Activated CD8-positive, alpha-beta memory T cell treated with anti-CD3 and anti-CD28 coated beads, Interleukin-2, amount 10 ng/mL, durations not matched to agents 7 days and 5 days (primary cell): ENCODE data around the gene VEGFB. TPM values are rescaled to one million over a fixed set of nuclear protein-coding genes. Genes with fewer than 3 reads are reported as not detected.

Experiments
- ATAC-seq: fragments of 150-1000 bp; cut with Tn5 transposase; one replicate; pipeline ENCODE4 v1.10.0; 2021; ENCODE audit warnings: moderate library complexity
- CTCF ChIA-PET: fragments of 350-600 bp; sonication (Branson Sonifier 250); formaldehyde crosslinking; loops from one replicate; lab custom pipeline; 2021; ENCODE audit warnings: antibody characterized with exemption; lab: Charles Lee
- DNase-seq: peaks from one replicate; pipeline ENCODE4 v3.0.0-alpha.2; 2020
- H3K27ac Mint-ChIP-seq: one replicate; pipeline ENCODE4 v1.8.0; 2021; ENCODE audit warnings: mild to moderate bottlenecking, mixed read lengths
- H3K27me3 Mint-ChIP-seq: one replicate; pipeline ENCODE4 v1.8.0; 2021; ENCODE audit warnings: mixed read lengths
- H3K36me3 Mint-ChIP-seq: one replicate; pipeline ENCODE4 v1.8.0; 2021; ENCODE audit warnings: mild to moderate bottlenecking, mixed read lengths
- H3K4me1 Mint-ChIP-seq: one replicate; pipeline ENCODE4 v1.8.0; 2021; ENCODE audit warnings: mixed read lengths
- H3K4me3 Mint-ChIP-seq: one replicate; pipeline ENCODE4 v1.8.0; 2021; ENCODE audit warnings: mild to moderate bottlenecking, moderate library complexity, mixed read lengths
- H3K9me3 Mint-ChIP-seq: one replicate; pipeline ENCODE4 v1.8.0; 2022; ENCODE audit warnings: low read depth, mixed read lengths
- total RNA-seq, 2 experiments: library from RNA; stranded (reverse); gene quantifications; one replicate each; pipeline ENCODE4 v1.2.3, GENCODE V29; 2021

Gene VEGFB
- total RNA-seq, 2 experiments from 2014 or later = 53.4 to 54.8 TPM

DNA sequence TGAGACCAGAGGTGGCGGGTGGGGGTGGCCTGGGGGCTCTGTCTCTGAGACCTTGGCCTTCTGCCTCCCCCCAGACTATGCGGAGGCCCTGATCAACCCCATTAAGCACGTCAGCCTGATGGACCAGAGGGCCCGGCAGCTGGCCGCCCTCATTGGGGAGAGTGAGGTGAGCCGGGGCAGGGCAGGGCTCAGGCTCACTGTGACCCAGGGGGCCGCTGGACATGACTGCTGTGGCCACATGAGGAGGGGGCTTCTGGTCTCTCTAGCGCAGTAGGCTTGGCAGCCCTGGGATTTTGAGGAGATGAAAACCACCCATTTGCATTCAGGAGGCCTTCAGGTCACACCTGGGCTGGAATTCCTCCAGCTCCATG lies 29.5 kb downstream of the VEGFB start:
- H3K4me3 Mint-ChIP-seq = no peak overlapping the region
- ATAC-seq (no peak), DNase-seq (no peak)
- no peaks in the 10 kb centered on the region for H3K27me3 Mint-ChIP-seq
- H3K27ac Mint-ChIP-seq = no peak overlapping the region
- peaks cover 14% of the 10 kb centered on the region for H3K36me3 Mint-ChIP-seq
- H3K9me3 Mint-ChIP-seq = no peaks in the 10 kb centered on the region
- CTCF ChIA-PET = interaction anchor here (2.1 to 3.6 kb wide), 2 partner anchors 12 to 37 kb away, joined by 9 to 28 read pairs; partner anchors contain the start of genes CATSPERZ and PLCB3
- H3K4me1 Mint-ChIP-seq = peaks cover 27% of the 10 kb centered on the region

DNA sequence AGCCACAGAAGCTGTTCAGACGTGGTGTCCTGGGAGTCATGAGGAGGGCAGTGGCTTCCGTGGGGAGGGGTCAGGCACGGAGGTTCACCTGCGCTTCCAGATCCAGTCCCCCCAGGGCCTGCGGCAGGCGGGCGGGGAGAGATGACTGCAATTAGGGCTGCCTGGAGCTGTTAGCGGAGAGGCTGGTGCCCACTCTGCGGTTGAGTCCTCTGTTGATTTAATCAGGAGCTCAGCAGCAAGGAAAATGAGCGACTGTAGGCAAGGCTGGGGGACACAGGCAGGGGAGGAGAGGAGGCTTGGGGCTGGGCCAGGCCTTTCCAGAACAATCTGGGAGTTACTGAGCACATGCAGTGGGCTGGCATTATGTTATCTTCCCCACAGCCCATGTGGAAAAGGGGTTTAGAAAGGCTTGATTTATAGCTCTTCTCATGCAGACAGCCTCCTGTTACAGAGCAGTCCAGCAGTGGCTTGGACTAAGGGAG lies 30.0 kb downstream of the VEGFB start:
- no peak for ATAC-seq
- no peak for DNase-seq

DNA sequence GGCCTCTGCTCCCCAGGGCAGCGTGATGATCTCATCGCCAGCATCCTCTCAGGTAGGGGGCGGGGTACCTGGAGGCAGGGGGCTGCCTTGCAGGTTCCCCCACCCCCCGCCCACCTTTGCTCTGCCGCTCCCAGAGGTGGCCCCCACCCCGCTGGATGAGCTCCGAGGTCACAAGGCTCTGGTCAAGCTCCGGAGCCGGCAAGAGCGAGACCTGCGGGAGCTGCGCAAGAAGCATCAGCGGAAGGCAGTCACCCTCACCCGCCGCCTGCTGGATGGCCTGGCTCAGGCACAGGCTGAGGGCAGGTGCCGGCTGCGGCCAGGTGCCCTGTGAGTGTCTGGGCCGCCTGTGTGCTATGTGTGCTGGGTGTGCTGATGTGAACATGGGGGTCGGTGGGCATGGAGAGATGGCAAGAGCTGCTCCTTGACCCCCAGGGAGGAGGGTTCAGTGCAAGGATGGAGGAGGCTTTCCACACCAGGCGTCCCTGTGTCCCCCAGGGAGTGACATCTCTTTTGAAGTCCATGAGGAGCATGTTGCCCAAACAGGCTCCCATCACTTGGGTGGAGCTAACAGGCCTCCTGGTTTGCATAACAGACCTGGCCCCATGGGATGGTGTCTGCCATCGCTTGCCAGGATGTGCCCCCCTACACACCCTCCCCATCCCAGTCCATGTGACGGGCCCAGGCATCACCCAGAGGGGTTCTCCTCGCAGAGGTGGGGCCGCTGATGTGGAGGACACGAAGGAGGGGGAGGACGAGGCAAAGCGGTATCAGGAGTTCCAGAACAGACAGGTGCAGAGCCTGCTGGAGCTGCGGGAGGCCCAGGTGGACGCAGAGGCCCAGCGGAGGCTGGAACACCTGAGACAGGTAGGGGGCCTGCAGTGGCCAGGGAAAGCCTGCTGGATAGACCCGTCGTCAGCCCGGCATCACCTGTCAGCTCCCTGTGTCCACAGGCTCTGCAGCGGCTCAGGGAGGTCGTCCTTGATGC lies 31.1 kb downstream of the VEGFB start:
- CTCF ChIA-PET = interaction anchor here (0.8 to 3.6 kb wide), 5 partner anchors 11 to 39 kb away, joined by 3 to 28 read pairs (median 5); partner anchors contain the start of genes CATSPERZ, ESRRA and PLCB3
- Mint-ChIP-seq H3K4me1 (peaks cover 25% of the 10 kb centered on the region), H3K27ac (no peak overlapping the region), H3K36me3 (peaks cover 9% of the 10 kb centered on the region), H3K4me3 (no peak overlapping the region), H3K27me3 (no peaks in the 10 kb centered on the region), H3K9me3 (no peaks in the 10 kb centered on the region)
- ATAC-seq (no peak), DNase-seq (no peak)

More for the DNA sequence above, 30.0 kb downstream of the VEGFB start:
- no peak overlapping the region for H3K27ac Mint-ChIP-seq
- H3K4me1 Mint-ChIP-seq = peaks cover 25% of the 10 kb centered on the region
- no peak overlapping the region for H3K4me3 Mint-ChIP-seq
- no peaks in the 10 kb centered on the region for H3K9me3 Mint-ChIP-seq
- no peaks in the 10 kb centered on the region for H3K27me3 Mint-ChIP-seq
- peaks cover 12% of the 10 kb centered on the region for H3K36me3 Mint-ChIP-seq
- CTCF ChIA-PET = interaction anchor here (2.1 to 3.6 kb wide), 2 partner anchors 13 to 36 kb away, joined by 9 to 28 read pairs; partner anchors contain the start of genes CATSPERZ and PLCB3

DNA sequence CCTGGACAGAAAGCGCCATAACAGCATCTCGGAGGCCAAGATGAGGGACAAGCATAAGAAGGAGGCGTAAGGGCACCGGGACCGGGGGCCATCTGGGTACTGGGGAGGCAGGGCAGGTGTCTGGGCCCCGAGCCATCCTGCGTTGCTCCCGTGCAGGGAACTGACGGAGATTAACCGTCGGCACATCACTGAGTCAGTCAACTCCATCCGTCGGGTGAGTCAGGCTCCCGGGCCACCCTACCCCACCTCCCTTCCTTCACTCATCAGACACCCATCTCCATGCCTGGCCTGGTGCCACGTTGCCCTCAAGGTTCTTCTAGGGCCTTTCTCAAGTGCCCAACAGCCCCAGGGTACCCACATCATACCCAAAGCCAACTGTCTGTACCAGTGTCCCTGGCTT lies 32.0 kb downstream of the VEGFB start:
- no peak for ATAC-seq
- Mint-ChIP-seq H3K27me3 (no peaks in the 10 kb centered on the region), H3K27ac (no peak overlapping the region), H3K4me1 (peaks cover 25% of the 10 kb centered on the region), H3K9me3 (no peaks in the 10 kb centered on the region), H3K36me3 (peaks cover 9% of the 10 kb centered on the region), H3K4me3 (no peak overlapping the region)
- no peak for DNase-seq
- CTCF ChIA-PET = interaction anchor here (0.8 to 6.1 kb wide), 3 partner anchors 12 to 39 kb away, joined by 3 to 68 read pairs (median 5); partner anchors contain the start of genes ESRRA and PLCB3

DNA sequence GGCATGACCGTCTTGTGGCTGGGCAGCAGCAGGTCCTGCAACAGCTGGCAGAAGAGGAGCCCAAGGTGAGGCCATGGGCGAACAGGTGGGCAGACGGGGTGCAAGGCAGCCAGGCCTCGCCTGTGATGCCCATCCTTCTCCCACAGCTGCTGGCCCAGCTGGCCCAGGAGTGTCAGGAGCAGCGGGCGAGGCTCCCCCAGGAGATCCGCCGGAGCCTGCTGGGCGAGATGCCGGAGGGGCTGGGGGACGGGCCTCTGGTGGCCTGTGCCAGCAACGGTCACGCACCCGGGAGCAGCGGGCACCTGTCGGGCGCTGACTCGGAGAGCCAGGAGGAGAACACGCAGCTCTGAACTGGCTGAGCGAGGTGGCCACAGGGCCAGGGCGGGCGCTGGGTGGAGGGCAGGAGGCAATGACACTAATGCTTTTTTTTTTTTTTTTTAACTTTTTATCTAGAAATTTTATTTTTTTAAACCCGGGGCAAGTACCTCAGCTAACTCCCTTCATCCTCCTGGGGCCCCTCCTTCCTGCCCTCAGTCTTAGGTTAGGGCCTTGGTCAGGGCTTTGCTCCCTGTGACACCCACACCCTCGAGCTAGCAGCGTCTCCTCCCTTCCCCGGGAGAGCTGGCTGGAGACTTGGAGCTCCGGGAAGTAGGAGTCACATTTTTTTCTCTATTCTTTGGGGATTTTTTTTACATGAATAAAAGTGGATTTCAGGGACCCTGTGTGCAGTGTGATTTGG lies 33.0 kb downstream of the VEGFB start:
- Mint-ChIP-seq H3K36me3 (peaks cover 6% of the 10 kb centered on the region), H3K4me3 (no peak overlapping the region), H3K4me1 (peaks cover 31% of the 10 kb centered on the region), H3K27ac (peak overlapping the region; percentile 96), H3K27me3 (no peaks in the 10 kb centered on the region), H3K9me3 (no peaks in the 10 kb centered on the region)
- DNase-seq = no peak
- CTCF ChIA-PET = interaction anchor here (0.7 to 6.1 kb wide), 10 partner anchors 13 to 63 kb away, joined by 3 to 104 read pairs (median 7); partner anchors contain the start of genes BAD, CATSPERZ, ESRRA and FERMT3
- ATAC-seq = no peak

DNA sequence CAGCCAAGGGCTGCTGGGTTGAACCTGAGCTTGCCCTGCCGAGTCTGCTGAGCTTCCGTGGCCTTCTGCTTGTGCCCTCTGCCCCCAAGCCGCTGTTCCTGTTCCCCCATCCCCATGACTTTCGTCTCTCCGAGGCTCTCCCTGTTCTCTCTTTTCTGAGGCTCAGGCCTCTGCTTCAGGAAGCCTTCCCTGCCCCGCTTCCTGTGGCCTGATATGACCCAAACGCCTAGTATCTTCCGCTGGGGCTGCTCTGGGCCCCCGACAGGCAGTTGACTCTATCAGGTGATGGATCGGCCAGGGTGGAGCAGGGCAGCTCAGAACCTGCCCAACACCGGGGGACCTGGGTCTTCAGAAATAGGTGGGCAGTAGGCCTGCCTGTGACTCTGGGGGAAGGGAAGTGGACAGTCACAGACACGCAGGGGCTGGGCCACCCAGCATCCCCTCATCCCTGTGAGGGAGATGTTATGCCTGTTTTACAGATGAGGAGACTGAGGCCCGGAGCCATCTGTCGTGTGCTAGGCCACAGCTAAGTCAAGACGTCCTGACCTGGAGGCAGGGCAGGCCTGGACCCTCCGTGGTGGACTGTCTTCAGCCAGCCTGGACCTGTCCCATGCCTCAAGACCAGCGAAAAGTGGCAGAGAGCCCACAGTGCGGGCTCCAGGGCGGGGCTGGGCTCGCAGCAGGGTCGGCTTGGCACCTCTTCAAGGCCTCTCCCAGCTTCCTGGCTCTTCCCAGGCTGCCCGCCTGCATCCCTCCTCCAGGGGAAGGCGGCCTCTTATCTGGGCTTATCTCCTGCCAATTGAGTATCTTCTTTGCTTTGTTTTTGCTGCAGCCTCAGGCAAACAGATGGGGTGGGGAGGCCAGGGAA lies 33.9 kb downstream of the VEGFB start:
- H3K4me3 Mint-ChIP-seq = peak overlapping the region; percentile 89
- H3K36me3 Mint-ChIP-seq = peaks cover 2% of the 10 kb centered on the region
- peak overlapping the region; percentile 96 for H3K27ac Mint-ChIP-seq
- ATAC-seq = no peak
- no peaks in the 10 kb centered on the region for H3K27me3 Mint-ChIP-seq
- H3K4me1 Mint-ChIP-seq = peaks cover 30% of the 10 kb centered on the region
- no peaks in the 10 kb centered on the region for H3K9me3 Mint-ChIP-seq
- no peak for DNase-seq
- CTCF ChIA-PET = interaction anchor here (0.7 to 6.1 kb wide), 13 partner anchors 14 to 82 kb away, joined by 3 to 104 read pairs (median 7); partner anchors contain the start of genes BAD, CATSPERZ, ESRRA and FERMT3

DNA sequence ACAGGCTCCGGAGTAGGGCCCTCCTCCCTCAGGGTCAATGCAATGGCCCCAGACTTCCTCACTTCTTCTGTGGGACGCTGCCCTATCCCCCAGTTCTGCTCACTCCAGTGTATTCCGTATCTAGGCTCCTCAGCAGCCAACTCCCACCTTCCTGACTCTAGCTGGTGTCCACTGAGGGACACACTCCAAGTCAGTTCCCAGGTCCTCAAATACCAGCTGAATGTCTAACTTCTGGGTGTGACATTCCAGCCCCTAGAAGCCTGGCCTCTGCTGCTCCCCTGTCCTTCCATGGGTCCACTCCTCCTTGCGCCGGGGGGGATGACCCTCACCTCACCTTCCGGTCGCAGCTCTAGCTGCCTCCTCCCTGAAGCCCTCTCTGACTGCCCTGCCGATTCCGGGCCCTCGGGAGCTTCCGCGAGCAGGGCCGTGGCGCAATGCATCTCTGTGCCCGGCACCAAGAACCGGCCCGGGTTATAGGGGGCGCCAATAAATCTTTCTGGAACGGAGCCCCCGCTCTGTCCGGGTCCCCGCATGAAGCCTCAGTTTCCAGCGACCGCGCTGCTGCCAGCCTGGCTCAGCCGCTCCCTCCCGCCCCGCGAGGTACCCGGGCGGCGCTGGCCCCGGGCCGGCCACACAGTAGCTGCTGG lies 34.6 kb downstream of the VEGFB start:
- no peaks in the 10 kb centered on the region for H3K9me3 Mint-ChIP-seq
- peaks cover 4% of the 10 kb centered on the region for H3K36me3 Mint-ChIP-seq
- H3K27me3 Mint-ChIP-seq = no peaks in the 10 kb centered on the region
- H3K4me1 Mint-ChIP-seq = peaks cover 31% of the 10 kb centered on the region
- peak; percentile 28 for ATAC-seq
- CTCF ChIA-PET = interaction anchor here (1.0 to 6.1 kb wide), 11 partner anchors 16 to 83 kb away, joined by 3 to 104 read pairs (median 7); partner anchors contain the start of genes BAD, CATSPERZ, ESRRA and FERMT3
- DNase-seq = peak; percentile 86
- peak overlapping the region; percentile 96 for H3K27ac Mint-ChIP-seq
- peak overlapping the region; percentile 89 for H3K4me3 Mint-ChIP-seq

DNA sequence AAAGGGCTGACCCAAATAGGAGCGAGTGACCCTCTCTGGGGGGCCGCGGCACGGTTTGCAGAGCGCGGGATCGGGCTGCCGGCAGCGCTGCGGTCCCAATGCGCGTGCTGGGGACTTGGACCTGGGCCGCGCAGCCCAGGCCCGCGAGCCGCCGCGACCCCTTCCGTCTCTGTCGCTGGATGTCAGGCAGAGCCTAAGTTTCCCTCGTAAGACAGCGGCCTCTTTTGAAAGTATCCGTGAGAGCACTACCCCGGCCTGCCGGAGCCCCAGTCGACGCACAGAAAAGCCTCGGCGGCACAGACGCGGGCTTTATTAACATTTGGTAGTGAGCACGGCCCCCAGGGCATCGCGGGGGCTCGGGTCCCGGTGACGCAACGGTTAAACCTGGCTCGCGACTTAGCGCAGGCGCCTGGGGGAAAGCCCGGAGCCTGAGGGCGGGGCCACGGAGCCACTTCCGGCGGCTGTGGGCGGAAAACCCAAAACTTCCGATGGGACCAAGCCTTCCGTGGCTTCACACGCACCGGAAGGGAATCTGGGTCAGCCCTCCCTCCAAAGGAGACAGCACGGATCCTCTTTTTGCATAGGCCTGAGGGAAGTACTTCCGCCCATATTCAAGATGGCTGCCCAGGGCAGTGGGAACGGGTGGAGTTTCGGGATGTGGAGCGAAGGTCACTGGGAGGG lies 35.3 kb downstream of the VEGFB start:
- DNase-seq (peak; percentile 98), ATAC-seq (peak; percentile 71)
- peaks cover 4% of the 10 kb centered on the region for H3K36me3 Mint-ChIP-seq
- peak overlapping the region; percentile 96 for H3K27ac Mint-ChIP-seq
- CTCF ChIA-PET = interaction anchor here (1.0 to 6.1 kb wide), 15 partner anchors 15 to 84 kb away, joined by 3 to 104 read pairs (median 7); partner anchors contain the start of genes BAD, CATSPERZ, ESRRA and FERMT3
- no peaks in the 10 kb centered on the region for H3K9me3 Mint-ChIP-seq
- H3K4me1 Mint-ChIP-seq = peaks cover 31% of the 10 kb centered on the region
- peak overlapping the region; percentile 89 for H3K4me3 Mint-ChIP-seq
- no peaks in the 10 kb centered on the region for H3K27me3 Mint-ChIP-seq

DNA sequence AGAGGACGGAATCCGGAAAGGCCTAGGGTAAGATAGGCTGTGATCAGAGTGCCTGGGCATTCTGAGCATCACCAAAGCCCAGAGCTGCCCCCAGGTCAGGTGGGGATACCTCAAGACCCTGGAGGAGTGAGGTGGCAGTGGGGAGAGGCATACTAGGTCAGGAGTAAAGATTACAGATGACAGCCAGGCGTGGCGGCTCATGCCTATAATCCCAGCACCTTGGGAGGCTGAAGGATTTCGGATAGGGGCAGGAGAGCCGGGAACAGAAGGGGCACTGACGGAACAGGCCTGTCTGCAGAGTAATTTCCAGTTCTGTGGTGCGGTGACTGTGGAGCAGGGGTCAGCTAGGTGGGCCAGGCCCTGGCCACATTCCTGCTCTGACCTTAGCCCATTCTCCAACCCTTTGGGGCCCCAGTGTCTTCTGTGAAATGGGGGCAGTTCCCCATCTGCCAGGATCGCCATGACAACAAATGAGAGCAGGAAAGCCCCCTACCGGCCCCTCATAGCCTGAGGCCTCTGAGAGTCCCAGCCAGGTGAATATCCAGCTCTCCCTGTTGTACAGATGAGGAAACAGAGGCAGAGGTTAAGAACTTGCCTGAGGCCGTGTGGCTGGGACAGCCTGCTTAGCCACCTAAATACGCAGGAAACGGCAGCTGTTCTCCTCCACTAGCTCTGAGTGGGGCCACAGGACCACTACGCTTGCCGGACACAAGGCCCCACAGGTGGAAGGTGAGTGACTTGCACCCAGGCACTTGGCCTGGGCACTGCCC lies 40.8 kb downstream of the VEGFB start:
- DNase-seq = no peak
- H3K9me3 Mint-ChIP-seq = no peaks in the 10 kb centered on the region
- H3K4me1 Mint-ChIP-seq = peaks cover 16% of the 10 kb centered on the region
- H3K27ac Mint-ChIP-seq = no peak overlapping the region
- no peak for ATAC-seq
- H3K27me3 Mint-ChIP-seq = no peaks in the 10 kb centered on the region
- CTCF ChIA-PET = interaction anchor here (1.0 to 3.0 kb wide), 4 partner anchors 24 to 174 kb away, joined by 3 to 12 read pairs (median 6); partner anchors contain the start of gene PLCB3
- H3K4me3 Mint-ChIP-seq = no peak overlapping the region
- peaks cover 7% of the 10 kb centered on the region for H3K36me3 Mint-ChIP-seq

DNA sequence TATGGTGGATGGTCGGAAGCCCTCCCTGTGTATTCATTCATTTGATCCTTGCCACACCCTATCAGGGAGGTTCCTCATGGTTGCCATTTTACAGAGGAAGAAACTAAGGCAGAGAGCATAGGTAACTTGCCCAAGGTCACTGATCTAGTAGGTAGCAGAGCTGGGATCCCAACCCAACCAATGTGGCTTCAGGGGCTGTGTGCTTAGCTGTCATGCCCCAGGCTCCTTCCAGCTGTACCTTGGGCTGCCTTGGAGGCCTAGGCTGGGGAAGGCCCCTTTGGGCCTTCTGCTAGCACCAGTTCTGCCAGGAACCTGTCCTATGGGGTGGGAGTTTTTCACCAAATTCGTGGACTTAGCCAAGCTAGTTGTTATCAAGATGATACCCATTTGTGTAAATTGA lies 41.5 kb downstream of the VEGFB start:
- CTCF ChIA-PET = interaction anchor here (1.0 to 3.0 kb wide), 4 partner anchors 11 to 28 kb away, joined by 3 to 12 read pairs (median 6); partner anchors contain the start of gene PLCB3
- H3K4me1 Mint-ChIP-seq = peaks cover 14% of the 10 kb centered on the region
- H3K27me3 Mint-ChIP-seq = no peaks in the 10 kb centered on the region
- no peak overlapping the region for H3K27ac Mint-ChIP-seq
- ATAC-seq (no peak), DNase-seq (no peak)
- no peaks in the 10 kb centered on the region for H3K9me3 Mint-ChIP-seq
- H3K4me3 Mint-ChIP-seq = no peak overlapping the region
- peaks cover 7% of the 10 kb centered on the region for H3K36me3 Mint-ChIP-seq
